BLaER1 treated with 17β-estradiol and CSF1 and Interleukin-3, amounts not matched to agents 10 nM and 100 nM (cell line): Measurements from ENCODE around the gene STK32C.
"Not testable (repeated sequence)": the region's sequence is repeated elsewhere in the genome, so short reads cannot be mapped to it uniquely, and the experiment has no call there.

Source experiments
- H3K27ac ChIP-seq, 11 experiments: shearing (Covaris generic); formaldehyde crosslinking; 2 replicates each; pipeline ENCODE4 v1.8.1; 2022
- H3K27me3 ChIP-seq, 11 experiments: shearing (Covaris generic); formaldehyde crosslinking; 2 replicates each; pipeline ENCODE4 v1.8.1; 2022
- H3K36me3 ChIP-seq, 11 experiments: shearing (Covaris generic); formaldehyde crosslinking; 2 replicates each; pipeline ENCODE4 v1.8.1; 2022
- H3K4me1 ChIP-seq, 10 experiments: shearing (Covaris generic); formaldehyde crosslinking; 2 replicates each; pipeline ENCODE4 v1.8.1; 2022
- H3K4me2 ChIP-seq, 11 experiments: shearing (Covaris generic); formaldehyde crosslinking; 2 replicates each; pipeline ENCODE4 v1.8.1; 2022
- H3K4me3 ChIP-seq, 10 experiments: shearing (Covaris generic); formaldehyde crosslinking; 2 replicates each; pipeline ENCODE4 v1.8.1; 2022
- H3K9ac ChIP-seq, 11 experiments: shearing (Covaris generic); formaldehyde crosslinking; 2 replicates each; pipeline ENCODE4 v1.8.1; 2022
- H3K9me3 ChIP-seq, 11 experiments: shearing (Covaris generic); formaldehyde crosslinking; replicated peaks in 1 of 11; 2 replicates each; pipeline ENCODE4 v1.8.1; 2022
- H4K20me1 ChIP-seq, 11 experiments: shearing (Covaris generic); formaldehyde crosslinking; 2 replicates each; pipeline ENCODE4 v1.8.1; 2022
- Cebpa-rat ChIP-seq, 11 experiments: shearing (Covaris generic); IDR thresholded peaks; 2 replicates each; pipeline ENCODE4 v1.8.1; 2022

The STK32C gene

DNA sequence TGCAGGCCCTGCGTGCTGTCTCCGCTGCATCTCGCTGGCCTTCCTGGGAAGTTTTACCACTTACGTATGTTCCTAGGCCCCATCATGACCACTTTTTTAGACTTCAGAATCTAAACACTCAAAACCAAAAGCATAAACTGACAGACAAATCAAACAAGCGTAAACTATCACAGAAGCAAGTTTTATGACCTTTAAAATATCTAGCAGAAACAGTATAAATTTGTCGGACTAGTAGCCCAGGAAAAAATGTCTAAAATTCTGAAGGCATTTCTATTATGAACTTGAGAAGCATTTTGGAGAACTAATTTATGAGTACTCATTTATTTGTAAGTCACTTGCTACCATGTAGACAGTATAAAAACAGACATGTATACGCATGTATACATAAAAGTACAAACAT, 34.8 kb upstream of the STK32C start:
- Histone ChIP-seq H3K9me3 (peaks cover 8 to 20% (median 12%) of the 10 kb centered on the region in 11 experiments), H3K9ac (no peak overlapping the region), H4K20me1 (no peaks in the 10 kb centered on the region; a peak in 1 of 22 replicates), H3K4me3 (no peak overlapping the region), H3K4me2 (no peak overlapping the region), H3K27ac (no peak overlapping the region), H3K27me3 (no peaks in the 10 kb centered on the region; a peak in 1 of 22 replicates), H3K4me1 (peaks cover 0 to 29% (median 18%) of the 10 kb centered on the region in 10 experiments; a peak in 14 of 20 replicates), H3K36me3 (peaks cover 0 to 68% (median 44%) of the 10 kb centered on the region in 11 experiments; a peak in 17 of 22 replicates)
- no peak for TF ChIP-seq Cebpa-rat (IDR thresholded peaks at IDR 0.05)

DNA sequence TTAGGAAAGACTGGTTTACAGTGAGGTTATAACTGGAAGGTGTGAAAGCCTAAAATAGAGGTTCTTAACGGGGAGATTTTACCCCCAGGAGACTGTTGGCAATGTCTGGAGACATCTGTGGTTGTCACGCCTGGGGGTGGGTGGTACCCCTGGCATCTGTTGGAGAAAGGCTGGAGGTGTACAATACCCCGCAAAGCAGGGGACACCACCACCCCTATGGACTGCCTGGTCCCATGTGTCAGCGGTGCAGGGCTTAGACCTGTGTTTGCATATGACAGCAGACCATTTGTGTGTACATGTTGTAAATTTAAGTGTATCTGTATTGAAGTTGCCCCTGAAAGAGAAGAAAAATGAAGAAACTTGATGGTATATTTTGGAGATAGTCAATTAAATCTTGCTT, 34.0 kb upstream of the STK32C start:
- no peak overlapping the region for H3K4me3 ChIP-seq
- H3K9me3 ChIP-seq, result peaks cover 8 to 20% (median 12%) of the 10 kb centered on the region in 11 experiments
- no peaks in the 10 kb centered on the region for H4K20me1 ChIP-seq
- no peak for TF ChIP-seq Cebpa-rat (IDR thresholded peaks at IDR 0.05)
- H3K27me3 ChIP-seq, result no peaks in the 10 kb centered on the region; a peak in 1 of 22 replicates
- peaks cover 0 to 32% (median 22%) of the 10 kb centered on the region in 10 experiments; a peak in 16 of 20 replicates for H3K4me1 ChIP-seq
- no peak overlapping the region for H3K27ac ChIP-seq
- no peak overlapping the region for H3K9ac ChIP-seq
- H3K36me3 ChIP-seq, result peaks cover 0 to 68% (median 44%) of the 10 kb centered on the region in 11 experiments; a peak in 17 of 22 replicates
- H3K4me2 ChIP-seq, result peak overlapping the region in 8 of 11 experiments; percentile 29 to 84 (median 52); a peak in 16 of 22 replicates

DNA sequence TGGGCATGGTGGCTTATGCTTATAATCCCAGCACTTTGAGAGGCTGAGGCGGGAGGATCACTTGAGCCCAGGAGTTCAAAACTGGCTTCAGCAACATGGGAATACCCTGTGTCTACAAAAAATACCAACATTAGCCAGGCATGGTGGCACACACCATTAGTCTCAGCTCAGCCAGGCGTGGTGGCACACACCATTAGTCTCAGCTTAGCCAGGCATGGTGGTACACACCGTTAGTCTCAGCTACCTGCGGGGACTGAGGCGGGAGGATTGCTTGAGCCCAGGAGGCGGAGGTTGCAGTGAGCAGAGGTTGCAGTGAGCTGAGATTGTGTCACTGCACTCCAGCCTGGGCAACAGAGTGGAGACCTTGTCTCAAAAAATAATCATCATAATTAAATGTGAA, 33.3 kb upstream of the STK32C start:
- Histone ChIP-seq H3K27me3 (no peaks in the 10 kb centered on the region; a peak in 1 of 22 replicates), H3K4me3 (no peak overlapping the region), H3K4me2 (peak overlapping the region in 9 of 11 experiments; percentile 10 to 84 (median 52); a peak in 18 of 22 replicates), H3K9me3 (peaks cover 8 to 20% (median 12%) of the 10 kb centered on the region in 11 experiments), H3K4me1 (peaks cover 7 to 38% (median 29%) of the 10 kb centered on the region in 10 experiments), H3K27ac (no peak overlapping the region), H4K20me1 (no peaks in the 10 kb centered on the region), H3K36me3 (peaks cover 0 to 68% (median 44%) of the 10 kb centered on the region in 11 experiments; a peak in 17 of 22 replicates), H3K9ac (no peak overlapping the region)
- TF ChIP-seq Cebpa-rat (IDR thresholded peaks at IDR 0.05), result no peak

DNA sequence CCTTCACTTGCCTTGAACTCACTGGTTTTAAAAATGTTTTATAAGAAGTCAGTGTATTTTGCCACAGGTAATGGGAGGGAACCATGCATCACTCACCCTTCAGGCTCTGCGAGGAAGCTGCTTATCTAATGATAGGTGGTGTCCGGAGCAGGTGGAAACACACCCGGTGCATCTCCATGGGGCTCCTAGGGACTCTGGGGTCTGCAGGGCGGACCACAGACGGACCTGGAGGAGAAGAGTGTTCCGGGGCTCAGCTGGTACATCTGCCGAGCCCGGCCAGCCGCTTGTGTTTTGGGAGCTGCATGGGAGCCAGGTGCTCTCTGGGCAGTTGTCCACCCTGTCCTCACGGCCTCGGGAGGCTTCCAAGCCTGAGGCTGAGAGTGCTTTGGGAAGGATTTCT, 31.5 kb upstream of the STK32C start:
- H3K4me1 ChIP-seq, result peaks cover 18 to 38% (median 28%) of the 10 kb centered on the region in 10 experiments
- H4K20me1 ChIP-seq, result no peaks in the 10 kb centered on the region
- TF ChIP-seq Cebpa-rat (IDR thresholded peaks at IDR 0.05), result no peak
- no peaks in the 10 kb centered on the region; a peak in 1 of 22 replicates for H3K27me3 ChIP-seq
- no peak overlapping the region for H3K4me2 ChIP-seq
- no peak overlapping the region for H3K4me3 ChIP-seq
- H3K9me3 ChIP-seq, result peaks cover 8 to 20% (median 12%) of the 10 kb centered on the region in 11 experiments
- peaks cover 0 to 54% (median 29%) of the 10 kb centered on the region in 11 experiments; a peak in 17 of 22 replicates for H3K36me3 ChIP-seq
- no peak overlapping the region for H3K9ac ChIP-seq
- H3K27ac ChIP-seq, result no peak overlapping the region

DNA sequence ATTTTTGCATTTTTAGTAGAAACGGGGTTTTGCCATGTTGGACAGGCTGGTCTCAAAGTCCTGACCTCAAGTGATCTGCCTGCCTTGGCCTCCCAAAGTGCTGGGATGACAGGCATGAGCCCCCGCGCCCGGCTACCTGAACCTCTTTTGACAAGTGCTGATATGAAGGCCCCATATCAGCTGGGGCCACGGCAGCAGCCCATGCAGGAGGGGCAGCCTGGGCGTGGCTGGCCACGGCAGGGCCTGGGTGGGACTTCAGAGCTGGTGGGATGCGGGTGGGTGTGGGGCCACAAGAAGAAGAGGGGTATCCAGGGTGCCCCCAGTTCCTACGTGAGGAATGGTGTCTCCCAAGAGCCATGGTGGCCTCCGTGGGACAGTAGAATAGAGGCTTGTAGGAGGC, 31.1 kb upstream of the STK32C start:
- no peak for TF ChIP-seq Cebpa-rat (IDR thresholded peaks at IDR 0.05)
- H4K20me1 ChIP-seq, result no peaks in the 10 kb centered on the region

DNA sequence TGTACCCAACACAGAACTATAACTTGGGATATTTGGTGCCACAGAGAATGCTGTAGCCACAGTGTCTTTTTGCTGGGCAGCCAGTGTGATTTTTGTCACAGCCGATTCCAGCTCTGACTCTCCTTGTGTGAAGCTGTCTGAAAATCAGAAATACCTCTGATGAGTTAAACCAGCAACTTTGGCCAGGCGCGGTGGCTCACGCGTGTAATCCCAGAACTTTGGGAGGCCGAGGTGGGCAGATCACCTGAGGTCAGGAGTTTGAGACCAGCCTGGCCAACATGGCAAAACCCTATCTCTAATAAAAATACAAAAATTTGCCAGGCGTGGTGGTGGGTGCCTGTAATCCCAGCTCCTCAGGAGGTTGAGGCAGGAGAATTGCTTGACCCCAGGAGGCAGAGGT, 30.1 kb upstream of the STK32C start:
- not testable (repeated sequence) for H3K4me3 ChIP-seq, H3K27ac ChIP-seq, H4K20me1 ChIP-seq, H3K27me3 ChIP-seq, H3K9ac ChIP-seq
- peaks cover 29 to 45% (median 38%) of the 10 kb centered on the region in 10 experiments for H3K4me1 ChIP-seq
- peaks cover 0 to 47% (median 21%) of the 10 kb centered on the region in 11 experiments; a peak in 16 of 22 replicates for H3K36me3 ChIP-seq
- H3K4me2 ChIP-seq, result 0 out of 22 replicates have a peak overlapping the region, but pooled peaks of 2 of the 11 experiments have one; percentile 76 to 87
- peaks cover 7 to 14% (median 10%) of the 10 kb centered on the region in 11 experiments for H3K9me3 ChIP-seq

More for the DNA sequence above, 31.1 kb upstream of the STK32C start:
- Histone ChIP-seq H3K27me3 (no peaks in the 10 kb centered on the region; a peak in 1 of 22 replicates), H3K36me3 (peaks cover 0 to 56% (median 30%) of the 10 kb centered on the region in 11 experiments; a peak in 17 of 22 replicates), H3K27ac (no peak overlapping the region), H3K4me2 (no peak overlapping the region), H3K4me1 (peaks cover 19 to 38% (median 28%) of the 10 kb centered on the region in 10 experiments), H3K9ac (no peak overlapping the region), H3K4me3 (no peak overlapping the region), H3K9me3 (peaks cover 8 to 20% (median 12%) of the 10 kb centered on the region in 11 experiments)

DNA sequence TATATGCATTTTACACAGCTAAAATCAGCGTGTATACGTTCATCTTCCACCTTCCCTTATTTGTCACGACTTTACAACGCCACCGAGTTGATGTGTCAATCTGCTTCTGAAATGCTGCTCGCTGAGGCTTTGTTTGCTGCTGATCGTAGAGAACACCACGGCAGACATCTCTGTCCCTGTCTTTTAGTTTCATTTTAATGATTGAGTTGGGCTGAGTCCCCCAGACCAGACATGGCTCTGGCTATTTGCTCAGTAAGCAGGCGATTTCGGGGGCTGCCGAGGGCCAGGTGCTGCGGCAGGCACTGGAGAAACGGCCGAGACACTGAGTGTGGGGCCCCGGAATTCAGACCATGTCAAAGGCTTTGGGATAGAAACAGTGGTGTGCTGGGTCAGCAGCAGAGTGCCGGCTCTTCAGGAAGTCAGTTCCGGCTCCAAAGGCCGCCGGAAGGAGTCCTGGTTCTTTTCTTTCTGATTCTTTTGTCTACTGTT, 29.2 kb upstream of the STK32C start:
- H4K20me1 ChIP-seq, result no peaks in the 10 kb centered on the region
- peaks cover 32 to 49% (median 42%) of the 10 kb centered on the region in 10 experiments for H3K4me1 ChIP-seq
- peaks cover 0 to 38% (median 17%) of the 10 kb centered on the region in 11 experiments; a peak in 14 of 22 replicates for H3K36me3 ChIP-seq
- TF ChIP-seq Cebpa-rat (IDR thresholded peaks at IDR 0.05), result no peak
- H3K27me3 ChIP-seq, result no peaks in the 10 kb centered on the region; a peak in 1 of 22 replicates
- peak overlapping the region in 9 of 10 experiments; percentile 17 to 58 (median 38); a peak in 12 of 20 replicates for H3K4me3 ChIP-seq
- H3K4me2 ChIP-seq, result peak overlapping the region; percentile 59 to 88 (median 76)
- peak overlapping the region; percentile 7 to 71 (median 62); a peak in 20 of 22 replicates for H3K9ac ChIP-seq
- peaks cover 0 to 6% (median 2%) of the 10 kb centered on the region in 11 experiments; a peak in 7 of 22 replicates for H3K9me3 ChIP-seq
- peak overlapping the region in 6 of 11 experiments; percentile 24 to 54 (median 39); a peak in 8 of 22 replicates for H3K27ac ChIP-seq

DNA sequence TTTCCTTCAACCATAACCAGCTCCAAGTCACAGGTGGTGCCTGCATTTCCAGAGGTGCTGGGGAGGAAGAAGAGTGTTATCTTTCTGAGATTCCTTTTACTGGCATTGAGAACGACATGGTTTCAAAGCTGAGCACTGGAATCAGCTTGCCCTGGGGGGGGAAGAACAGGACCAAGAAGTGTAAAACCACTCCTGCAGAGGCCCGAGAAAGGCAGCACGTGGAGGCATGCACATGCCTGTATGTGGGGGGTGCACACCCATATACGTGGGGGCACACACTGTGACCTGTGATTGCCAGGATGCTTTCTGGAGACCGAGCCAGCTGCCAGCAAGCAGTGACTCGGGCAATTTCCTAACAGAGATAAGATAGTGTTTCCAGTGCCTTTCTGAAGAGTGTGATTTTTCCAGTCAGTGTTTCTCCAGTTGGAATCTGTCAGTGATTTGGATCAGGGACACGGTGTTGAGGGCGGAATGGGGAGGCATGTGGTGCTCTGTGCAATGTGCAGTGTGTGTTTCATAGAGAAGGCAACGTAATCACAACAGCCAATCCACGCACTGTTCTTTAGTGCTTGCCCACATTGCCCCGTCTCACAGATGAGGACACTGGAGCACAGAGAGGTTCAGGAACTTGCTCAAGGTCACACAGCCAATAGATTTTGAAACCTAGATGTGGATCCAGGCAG, 28.5 kb upstream of the STK32C start:
- TF ChIP-seq Cebpa-rat (IDR thresholded peaks at IDR 0.05), result no peak
- Histone ChIP-seq H3K9ac (peak overlapping the region in 6 of 11 experiments; percentile 58 to 71 (median 62); a peak in 4 of 22 replicates), H3K4me1 (peaks cover 30 to 41% (median 35%) of the 10 kb centered on the region in 10 experiments)

More for the DNA sequence above, 28.5 kb upstream of the STK32C start:
- Histone ChIP-seq H3K27me3 (no peaks in the 10 kb centered on the region; a peak in 1 of 22 replicates), H3K4me3 (peak overlapping the region in 3 of 10 experiments; percentile 42 to 49 (median 49); a peak in 3 of 20 replicates), H3K4me2 (peak overlapping the region; percentile 59 to 88 (median 76)), H3K9me3 (no peaks in the 10 kb centered on the region), H3K27ac (no peak overlapping the region), H3K36me3 (peaks cover 0 to 37% (median 17%) of the 10 kb centered on the region in 11 experiments; a peak in 14 of 22 replicates), H4K20me1 (no peaks in the 10 kb centered on the region; a peak in 1 of 22 replicates)
